ENCODE results near the gene RBM39.
"Not testable (repeated sequence)": the region's sequence is repeated elsewhere in the genome, so short reads cannot be mapped to it uniquely, and the experiment has no call there.

The RBM39 gene

DNA sequence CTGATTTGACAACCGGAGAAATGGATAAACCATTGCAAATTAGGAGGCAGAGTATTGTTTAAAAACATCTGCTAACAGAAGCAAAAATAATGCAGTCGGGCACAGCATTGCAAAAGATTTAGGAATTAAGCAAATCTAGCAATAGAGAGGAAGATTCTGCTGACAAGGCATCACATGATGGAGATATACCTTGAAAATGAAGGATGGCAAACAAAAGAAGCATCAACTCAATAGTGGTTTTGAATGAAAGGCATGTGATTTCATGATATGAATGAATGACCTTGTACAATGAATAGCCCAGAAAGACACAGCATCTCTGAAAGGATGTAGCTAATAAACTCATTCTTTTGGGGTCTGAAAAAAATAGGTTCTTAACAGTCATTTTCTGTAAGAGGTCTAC, 8.6 kb upstream of the RBM39 start:
- DNase-seq: no peak

DNA sequence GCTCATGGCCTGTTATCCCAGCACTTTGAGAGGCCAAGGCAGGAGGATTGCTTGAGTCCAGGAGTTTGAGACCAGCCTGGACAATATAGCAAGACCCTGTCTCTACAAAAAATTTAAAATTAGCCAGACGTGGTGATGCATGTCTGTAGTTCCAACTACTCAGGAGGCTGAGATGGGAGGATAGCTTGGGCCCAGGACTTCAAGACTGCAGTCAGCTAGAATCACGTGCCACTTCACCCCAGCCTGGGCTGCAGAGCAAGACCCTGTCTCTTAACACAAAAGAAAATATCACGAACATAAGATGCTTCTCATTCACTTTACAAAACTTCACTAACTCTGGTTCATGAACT, 2.4 kb upstream of the RBM39 start:
- DNase-seq: not testable (repeated sequence)

DNA sequence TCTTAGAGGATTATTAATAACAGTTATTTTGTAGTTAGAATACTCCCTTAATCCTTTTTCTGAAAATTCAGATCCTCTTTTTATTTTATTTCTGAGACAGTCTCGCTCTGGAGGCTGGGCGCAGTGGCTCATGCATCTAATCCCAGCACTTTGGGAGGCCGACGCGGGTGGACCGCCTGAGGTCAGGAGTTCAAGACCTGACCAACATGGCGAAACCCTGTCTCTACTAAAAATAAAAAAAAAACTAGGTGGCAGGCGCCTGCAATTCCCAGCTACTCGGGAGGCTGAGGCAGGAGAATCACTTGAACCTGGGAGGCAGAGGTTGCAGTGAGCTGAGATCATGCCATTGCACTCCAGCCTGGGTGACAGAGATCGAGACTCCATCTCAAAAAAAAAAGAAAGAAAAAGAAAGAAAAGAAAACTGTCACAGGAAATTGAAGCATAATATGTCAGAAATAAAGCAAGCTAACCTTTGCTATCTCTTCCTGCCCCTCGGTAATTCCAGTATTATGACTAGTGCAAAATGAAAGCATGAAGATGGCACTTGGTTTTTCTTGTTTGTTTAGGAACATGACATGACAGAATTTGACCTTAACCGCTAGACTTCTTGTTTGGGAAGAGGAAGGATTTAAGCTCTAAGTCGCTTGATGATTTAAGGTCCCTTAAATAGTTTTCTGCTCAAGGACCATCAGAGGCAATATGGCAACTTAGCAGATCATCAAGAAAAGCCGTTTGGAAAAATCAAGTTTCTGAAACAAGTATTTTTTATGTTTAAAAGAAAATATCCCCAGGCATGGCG, 1.8 kb upstream of the RBM39 start:
- no peak for DNase-seq

DNA sequence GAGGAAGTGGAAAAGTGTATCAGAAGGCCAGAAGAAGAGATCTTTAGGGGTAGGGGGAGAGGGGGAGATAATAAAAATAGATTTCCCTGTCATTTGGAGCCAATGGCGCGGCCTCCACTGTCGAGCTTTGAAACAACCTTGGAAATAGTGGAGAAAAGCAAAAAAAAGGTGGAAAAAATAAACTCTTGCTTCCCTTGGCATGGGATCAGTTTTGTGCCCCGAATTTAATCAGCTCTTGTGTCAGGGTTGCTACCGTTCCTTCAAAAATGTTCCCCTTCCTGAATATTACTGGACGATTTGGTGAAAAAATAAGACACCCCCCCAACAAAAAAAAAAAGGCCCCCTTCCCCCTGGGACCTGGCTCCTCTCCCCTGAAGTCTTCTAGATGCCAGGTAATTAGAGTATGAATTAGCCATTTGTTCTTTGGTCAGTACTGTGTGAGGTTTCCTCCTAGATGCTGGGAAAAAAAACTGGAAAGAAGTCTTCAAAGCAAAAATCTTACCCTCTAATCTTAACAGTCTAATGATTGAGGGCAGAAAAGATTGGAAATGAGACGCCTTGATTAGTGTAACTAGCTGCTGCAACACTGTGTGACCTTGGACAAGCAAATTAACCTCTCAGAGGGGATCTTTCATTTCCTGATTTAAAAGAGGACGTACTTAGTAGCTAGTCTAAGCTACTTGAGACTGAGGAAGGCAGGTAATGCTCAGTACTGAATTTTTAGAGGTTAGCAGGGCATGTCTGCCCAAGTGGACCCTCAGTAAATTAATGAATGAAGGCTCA, 872 bp upstream of the RBM39 start:
- no peak for DNase-seq

DNA sequence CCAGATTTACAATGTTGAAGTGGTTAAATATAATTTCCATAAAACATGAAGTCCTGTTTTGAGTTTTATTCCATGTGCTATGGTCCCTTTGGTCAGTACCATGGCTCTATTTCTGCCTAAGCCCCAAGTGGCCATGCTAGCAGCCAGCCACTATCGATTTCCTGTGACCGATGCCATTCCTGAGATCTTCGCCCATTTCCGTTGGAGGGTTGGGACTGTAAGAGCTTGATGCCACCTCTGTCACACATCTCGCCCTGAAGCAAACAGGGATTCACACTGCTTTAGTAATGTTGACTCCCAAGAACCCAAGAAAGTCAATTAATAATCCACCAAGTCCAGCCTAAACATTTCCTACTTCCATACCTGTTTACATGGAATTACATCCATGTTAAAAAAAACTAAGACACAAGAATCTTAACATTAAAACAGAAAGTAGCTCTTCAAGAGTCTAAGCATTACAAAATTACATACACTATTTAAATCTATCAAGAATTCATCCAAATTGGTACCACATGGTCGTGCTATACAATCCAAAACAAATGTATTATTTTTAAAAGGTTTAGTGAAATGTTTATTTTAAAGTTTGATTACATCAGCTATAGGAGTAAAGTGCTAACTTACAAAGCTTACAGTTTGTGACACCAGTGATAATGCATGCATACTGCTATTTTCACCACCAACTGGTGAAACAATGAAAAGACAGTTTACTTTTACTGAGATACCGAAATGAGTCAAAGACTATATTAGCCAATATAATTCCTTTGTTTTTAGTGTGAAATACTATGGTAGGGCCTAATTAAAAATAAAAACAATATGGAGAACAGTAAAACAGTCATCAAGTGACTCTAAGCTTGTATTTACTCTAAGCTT, 2.5 kb downstream of the RBM39 start:
- no peak for DNase-seq

DNA sequence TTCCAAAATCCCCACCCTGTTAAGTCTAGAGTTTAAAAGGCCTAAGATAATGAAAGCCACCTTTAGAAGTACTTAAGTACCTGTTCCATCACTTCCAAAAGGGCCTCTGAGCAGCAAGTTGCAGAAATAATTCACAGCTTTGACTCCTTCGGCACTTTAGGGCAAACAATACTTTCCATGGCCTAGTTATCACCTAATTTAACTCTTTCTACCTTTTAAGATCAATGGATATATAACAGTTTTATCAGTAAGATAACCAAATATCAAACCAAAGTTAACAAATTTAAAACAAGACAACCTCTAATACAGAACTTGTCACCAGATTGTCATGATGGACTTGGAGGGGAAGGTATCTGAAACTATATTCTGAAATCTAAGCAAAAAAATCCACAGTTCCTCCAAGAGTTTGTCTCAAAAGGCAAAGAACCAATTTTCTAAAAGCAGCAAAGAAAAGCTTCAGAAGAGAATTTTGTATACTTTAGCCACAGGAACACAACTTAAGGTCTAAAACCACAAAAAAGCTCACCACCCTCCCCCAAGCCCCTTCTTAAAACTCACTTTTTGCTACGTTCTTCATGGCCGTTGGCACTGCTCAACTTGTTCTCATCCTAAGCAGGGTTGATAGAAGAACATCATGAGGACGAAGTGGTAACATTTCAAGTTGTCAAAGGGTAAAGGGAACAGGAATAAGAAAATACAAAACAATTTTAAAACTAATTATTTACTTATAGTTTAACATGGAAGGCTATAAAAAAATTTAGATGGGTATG, 3.5 kb downstream of the RBM39 start:
- DNase-seq: no peak

DNA sequence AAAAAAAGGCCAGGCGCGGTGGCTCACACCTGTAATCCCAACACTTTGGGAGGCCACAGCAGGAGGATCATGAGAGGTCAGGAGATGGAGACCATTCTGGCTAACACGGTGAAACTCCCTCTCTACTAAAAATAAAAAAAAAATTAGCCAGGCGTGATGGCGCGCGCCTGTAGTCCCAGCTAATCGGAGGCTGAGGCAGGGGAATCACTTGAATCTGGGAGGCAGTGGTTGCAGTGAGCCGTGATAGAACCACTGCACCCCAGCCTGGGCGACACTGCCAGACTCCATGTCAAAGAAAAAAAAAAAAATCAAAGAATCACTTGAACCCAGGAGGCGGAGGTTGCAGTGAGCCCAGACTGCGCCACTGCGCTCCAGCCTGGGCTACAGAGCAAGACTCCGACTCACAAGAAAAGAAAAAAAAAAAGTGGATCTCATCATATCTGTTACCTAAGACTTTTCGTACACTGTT, 4.2 kb downstream of the RBM39 start:
- DNase-seq: no peak

DNA sequence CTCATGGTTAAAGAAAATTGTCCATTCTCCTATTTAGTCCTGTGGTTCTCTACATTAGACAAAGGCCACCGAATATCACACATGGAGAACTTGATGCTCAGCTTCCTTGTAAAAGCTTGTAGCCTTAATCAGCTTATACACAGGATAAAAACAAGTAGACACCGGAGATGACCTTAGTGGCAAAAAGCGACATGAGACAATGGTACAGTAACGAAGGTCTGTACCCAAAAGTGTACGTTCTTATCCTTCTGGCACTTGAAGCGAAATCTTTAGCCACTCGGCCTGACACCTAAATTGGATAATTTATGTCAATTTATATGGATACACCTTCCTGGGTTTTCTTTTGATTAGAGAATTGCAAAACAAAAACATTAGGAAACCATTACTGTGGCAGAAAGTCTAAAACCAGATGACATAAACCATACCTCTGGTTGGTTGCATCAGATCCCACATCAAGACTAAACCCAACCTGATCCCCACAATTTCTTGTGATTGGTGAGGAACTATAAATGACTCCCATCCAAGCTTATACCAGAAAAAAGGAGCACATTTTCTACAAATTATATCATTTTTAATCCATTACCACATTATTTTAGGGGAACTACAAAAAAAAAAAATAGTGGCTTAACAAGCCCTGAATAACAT, 6.1 kb downstream of the RBM39 start:
- no peak for DNase-seq

DNA sequence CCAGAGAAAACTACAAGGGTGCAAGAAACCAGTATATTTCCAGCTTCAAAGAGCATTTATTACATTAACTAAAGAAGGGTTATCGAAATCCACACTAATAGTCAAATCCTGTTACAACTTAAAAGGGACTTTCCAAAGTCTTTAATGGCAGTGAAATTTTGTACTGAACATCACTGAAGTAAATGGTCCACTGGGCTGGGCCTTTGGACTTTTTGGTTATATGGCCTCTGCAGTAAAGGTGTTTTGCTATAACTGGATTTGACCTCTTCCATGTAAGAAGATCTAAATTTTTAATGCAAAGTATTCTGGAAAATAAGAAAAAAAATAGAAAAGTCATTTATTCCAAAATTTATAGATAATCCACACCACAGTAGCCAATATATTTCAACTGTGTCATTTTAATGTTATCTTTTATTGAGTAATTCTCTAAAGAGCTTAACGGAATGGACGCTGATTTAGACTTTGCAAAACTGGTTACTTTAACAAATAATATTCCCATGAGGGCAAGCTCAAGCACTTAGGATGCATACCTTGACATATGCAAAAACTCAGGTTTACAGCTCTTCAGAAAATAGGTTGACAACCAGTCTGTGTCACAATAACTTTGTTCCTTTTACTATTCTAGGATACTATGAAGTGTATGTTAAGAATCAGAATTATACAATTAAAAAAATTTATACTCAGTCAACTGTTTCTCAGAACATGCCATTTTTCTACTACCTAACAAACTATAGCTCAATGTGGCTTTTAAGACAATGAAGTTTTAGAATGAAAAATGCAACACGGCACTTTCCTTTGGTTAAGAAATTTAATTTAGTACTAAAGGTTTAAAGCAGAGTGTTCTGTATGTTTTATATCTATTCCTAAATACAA, 7.0 kb downstream of the RBM39 start:
- no peak for DNase-seq

DNA sequence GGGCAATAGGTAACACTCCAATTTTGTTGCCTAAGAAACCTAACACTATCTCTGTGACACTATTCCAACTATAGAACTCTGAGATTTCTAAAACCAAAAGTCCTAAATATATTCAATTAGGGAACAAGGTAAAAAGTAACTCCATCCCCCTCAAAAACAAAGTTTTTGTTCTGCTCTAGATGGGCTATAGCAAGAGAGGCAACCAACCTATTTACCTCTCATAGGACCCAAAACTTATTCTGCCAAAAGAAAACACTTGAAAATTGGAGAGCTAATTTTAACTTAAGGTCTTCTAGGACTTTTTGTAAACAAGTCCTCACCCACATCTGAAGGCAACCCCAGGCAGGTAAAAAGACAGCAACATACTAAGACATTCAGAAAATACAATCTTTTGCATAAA, 7.7 kb downstream of the RBM39 start:
- no peak for DNase-seq

DNA sequence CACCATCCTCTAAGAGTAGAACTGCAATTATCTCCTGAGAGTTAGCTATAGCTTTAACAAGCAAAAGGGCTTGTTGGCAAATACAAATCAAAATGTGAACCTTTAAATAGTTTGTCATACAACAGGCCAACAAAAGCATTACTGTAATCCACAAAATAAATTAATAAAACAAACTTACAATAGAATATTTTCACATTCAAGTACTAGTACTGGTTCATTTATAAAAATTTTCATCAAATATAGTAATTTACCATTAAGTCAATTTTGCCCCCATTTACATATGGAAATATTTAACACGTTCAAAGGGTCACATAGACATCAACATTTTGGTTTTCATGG, 9.4 kb downstream of the RBM39 start:
- no peak for DNase-seq

DNA sequence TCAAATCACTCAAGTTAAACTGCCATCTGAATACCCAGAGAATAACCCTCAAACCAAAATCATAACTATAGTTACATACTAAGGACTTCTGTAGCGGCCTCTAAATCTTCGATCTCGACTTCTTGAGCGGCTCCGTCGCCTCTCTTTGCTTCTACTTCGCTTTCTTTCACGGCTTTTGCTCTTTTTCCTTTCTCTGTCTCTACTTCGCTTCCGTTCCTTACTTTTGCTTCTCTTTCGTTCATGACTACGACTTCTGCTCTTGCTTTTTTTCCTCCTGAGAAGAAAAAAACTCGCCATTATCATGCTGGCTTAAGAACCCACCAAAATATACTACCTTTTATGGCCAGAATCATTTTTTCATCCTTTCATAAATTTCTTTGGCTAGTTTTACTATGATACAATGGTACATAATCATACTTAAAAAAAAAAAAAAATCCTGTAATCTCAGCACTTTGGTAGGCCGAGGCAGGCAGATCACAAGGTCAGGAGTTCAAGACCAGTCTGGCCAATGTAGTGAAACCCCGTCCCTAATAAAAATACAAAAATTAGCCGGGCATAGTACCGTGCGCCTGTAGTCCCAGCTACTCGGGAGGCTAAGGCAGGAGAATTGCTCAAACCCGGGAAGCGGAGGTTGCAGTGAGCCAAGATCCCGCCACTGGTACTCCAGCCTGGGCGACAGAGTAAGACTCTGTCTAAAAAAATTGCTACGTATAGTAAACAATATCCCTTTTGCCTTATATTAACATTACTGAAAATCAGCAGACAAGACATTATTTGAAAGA, 10.0 kb downstream of the RBM39 start:
- DNase-seq: no peak

DNA sequence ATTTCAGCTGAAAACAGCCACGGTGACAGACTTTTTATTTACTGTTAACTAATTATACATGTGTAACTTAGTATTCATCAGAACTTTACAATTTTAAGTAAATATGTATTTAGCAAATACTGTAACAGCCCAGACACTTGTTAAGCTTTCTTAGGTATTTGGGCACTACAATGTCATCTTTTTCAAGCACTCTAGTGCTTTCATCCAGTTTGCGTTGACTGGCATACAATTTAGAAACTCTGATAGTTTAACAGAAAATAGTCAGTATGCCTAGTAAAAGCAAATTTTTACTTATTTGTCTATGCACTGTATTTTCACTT, 10.6 kb downstream of the RBM39 start:
- no peak for DNase-seq

DNA sequence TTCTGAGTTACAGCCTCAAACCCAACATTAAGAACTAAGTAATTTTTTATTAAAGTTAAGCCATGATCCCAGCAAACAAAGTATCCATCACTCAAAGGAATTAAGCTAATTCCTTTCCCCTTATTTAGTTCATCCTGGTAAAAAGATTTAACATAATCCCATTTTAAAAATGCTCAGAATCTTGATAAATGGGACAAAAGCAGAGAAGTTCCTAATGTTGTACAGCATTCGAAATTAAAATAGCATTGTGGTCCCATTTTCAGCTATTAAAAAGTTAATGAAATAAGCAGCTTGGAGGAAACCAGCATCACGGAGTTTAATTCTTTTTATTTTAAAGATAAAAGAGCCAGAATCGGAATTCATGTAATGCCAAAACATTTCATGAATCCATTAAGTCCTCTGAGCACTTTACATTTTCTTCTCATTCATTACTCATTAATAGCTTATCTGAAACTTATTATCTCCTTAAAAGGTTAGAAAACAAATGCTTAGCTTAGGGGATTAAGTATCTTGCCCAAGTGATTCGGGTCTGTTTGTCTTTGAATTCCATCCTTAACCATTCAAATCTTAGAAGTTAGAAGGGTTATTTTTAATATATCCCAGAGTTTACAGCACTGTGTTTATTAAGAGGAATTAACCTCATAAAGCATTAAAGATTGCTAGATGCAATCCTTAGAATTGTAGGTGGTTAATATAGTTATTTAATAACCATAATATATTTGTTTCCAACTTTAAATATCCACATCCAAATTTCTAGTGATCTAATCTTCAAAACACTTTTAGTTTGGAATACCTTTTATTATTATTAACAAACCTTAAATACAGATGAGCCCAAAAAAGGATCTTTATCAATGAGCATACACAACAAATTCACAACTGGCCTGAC, 11.2 kb downstream of the RBM39 start:
- DNase-seq: no peak

DNA sequence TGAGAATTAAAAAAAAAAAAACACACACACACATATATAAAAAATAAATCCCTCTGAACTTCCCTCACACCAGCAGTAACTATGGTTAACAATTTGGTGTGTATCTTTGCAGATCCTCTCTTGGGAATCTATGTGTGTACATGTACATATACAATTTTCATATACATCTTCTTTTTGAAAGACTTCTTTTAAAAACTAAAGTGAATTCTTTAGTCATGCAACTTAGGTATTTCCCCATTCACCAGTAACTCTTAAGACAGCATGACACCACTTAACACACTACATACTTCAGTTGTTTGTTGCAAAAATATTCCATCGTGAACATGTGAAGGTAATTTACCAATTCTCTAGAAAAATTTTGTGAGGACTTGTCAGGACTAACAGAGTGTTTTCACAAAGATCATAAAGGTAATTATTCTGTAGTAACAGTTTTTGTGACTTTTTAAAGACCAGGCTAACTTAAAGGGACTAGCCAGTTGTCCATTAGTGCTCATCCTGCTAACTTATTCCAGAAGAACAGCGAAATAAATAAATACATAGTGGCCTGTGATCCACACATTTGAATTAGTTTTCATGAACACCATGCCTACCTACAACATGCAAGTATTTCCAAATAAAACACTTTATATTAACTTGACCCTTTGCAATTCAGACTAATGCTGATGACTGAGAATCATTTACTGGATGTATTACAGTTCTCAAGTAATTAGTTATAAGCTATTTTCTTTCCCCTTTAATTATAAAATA, 12.1 kb downstream of the RBM39 start:
- DNase-seq: no peak

DNA sequence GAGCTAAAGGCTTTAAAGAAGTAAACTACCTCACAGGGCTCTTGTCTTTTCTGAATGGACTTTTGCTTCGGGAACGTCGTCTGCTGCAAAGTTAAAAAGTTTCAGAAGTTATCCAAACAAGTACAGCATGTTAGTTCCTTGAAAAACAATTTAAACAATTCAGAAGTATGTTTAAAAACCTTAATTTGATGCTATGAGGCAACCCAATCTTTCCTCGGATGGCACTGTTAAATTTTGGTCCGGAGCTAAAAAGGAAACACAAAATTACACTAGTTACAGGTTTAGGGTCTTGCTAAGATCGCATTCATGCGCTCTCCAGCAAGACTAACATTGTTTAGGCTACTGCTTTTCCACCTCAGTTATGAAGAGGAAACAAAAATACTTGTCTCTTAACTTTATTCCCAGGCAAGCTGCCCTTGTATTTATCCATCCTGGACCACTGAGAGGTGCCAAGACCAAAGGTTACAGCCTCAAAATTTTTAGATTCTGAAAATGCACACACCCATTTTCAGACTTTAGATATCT, 12.7 kb downstream of the RBM39 start:
- DNase-seq: no peak

DNA sequence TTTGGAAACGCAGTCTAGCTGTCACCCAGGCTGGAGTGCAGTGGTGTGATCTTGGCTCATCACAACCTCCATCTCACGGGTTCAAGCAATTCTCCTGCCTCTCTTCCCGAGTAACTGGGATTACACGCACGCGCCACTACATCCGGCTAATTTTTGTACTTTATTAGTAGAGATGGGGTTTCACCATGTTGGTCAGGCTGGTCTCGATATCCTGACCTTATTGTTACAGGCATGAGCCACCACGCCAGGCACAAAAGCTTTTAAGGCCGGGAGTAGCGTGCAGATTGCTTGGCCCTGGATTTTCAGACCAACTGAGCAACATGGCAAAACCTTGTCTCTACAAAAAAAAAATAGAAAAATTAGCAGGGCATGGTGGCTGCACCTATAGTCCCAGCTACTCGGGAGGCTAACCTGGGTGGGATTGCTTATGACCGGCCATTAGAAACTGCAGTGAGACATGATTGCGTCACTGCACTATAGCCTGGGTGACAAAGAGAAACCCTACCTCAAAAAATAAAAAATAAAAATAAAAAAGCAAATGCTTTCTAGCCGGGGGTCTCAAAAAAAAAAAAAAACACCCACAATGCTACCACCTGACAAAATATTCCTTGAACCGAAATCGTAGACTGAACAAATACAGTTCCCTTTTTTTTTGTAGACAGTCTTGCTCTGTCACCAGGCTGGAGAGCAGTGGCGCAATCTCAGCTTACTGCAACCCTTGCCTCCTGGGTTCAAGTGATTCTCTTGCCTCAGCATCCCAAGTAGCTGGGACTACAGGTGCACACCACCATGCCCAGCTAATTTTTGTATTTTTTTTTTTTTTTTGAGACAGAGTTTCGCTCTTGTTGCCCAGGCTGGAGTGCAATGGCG, 15.0 kb downstream of the RBM39 start:
- DNase-seq: no peak
